SK-N-SH treated with all-trans-retinoic acid at 6 μM for 48 hours (cell line): ENCODE results near the gene AHCY.

ENCODE experiments used
- ATAC-seq: fragments of 200-7000 bp; cut with Tn5 transposase; 3 replicates; pipeline ENCODE4 v1.9.1; 2020; ENCODE audit warnings: mild to moderate bottlenecking, moderate library complexity
- ARNTL ChIP-seq: fragments of 450-650 bp; formaldehyde crosslinking; IDR thresholded peaks from 2 replicates; pipeline ENCODE4 v1.5.0; 2020; ENCODE audit warnings: low read depth, mild to moderate bottlenecking, moderate library complexity, borderline replicate concordance
- CREB5 ChIP-seq: fragments of 250-450 bp; sonication (Bioruptor Pico); IDR thresholded peaks from 2 replicates; pipeline ENCODE4 v1.5.1; 2020; ENCODE audit warnings: low read depth, mild to moderate bottlenecking, moderate library complexity
- CSDC2 ChIP-seq: fragments of 250-450 bp; sonication (Bioruptor Pico); IDR thresholded peaks from 2 replicates; pipeline ENCODE4 v1.5.0; 2020; ENCODE audit warnings: mild to moderate bottlenecking, moderate library complexity
- CSRNP3 ChIP-seq: fragments of 250-450 bp; sonication (Bioruptor Pico); IDR thresholded peaks from 2 replicates; pipeline ENCODE4 v1.5.1; 2021; ENCODE audit warnings: mild to moderate bottlenecking, moderate library complexity
- ESRRG ChIP-seq: fragments of 250-450 bp; sonication (Bioruptor Pico); IDR thresholded peaks from 2 replicates; pipeline ENCODE4 v1.6.1; 2021; ENCODE audit warnings: mild to moderate bottlenecking
- GLIS3 ChIP-seq: fragments of 250-450 bp; sonication (Bioruptor Pico); IDR thresholded peaks from 2 replicates; pipeline ENCODE4 v1.5.0; 2020; ENCODE audit warnings: mild to moderate bottlenecking, moderate library complexity
- ISL1 ChIP-seq: fragments of 250-450 bp; sonication (Bioruptor Pico); IDR thresholded peaks from 2 replicates; pipeline ENCODE4 v2.1.2; 2022; ENCODE audit warnings: mild to moderate bottlenecking, moderate library complexity
- RARB ChIP-seq: fragments of 250-450 bp; sonication (Bioruptor Pico); IDR thresholded peaks from 2 replicates; pipeline ENCODE4 v1.8.0; 2021; ENCODE audit warnings: mild to moderate bottlenecking, moderate library complexity
- SNAI2 ChIP-seq: fragments of 250-450 bp; sonication (Bioruptor Pico); IDR thresholded peaks from 2 replicates; pipeline ENCODE4 v1.5.0; 2020; ENCODE audit warnings: mild to moderate bottlenecking, moderate library complexity
- TCF4 ChIP-seq: fragments of 250-450 bp; sonication (Bioruptor Pico); IDR thresholded peaks from 2 replicates; pipeline ENCODE4 v1.8.0; 2021; ENCODE audit warnings: mild to moderate bottlenecking, moderate library complexity, borderline replicate concordance
- TOX ChIP-seq: fragments of 250-450 bp; sonication (Bioruptor Pico); IDR thresholded peaks from 2 replicates; pipeline ENCODE4 v1.8.0; 2021; ENCODE audit warnings: mild to moderate bottlenecking, moderate library complexity, borderline replicate concordance
- TSHZ2 ChIP-seq: fragments of 250-450 bp; sonication (Bioruptor Pico); IDR thresholded peaks from 2 replicates; pipeline ENCODE4 v1.5.0; 2020; ENCODE audit warnings: mild to moderate bottlenecking, moderate library complexity
- ZFP3 ChIP-seq: fragments of 250-450 bp; sonication (Bioruptor Pico); IDR thresholded peaks from 2 replicates; pipeline ENCODE4 v1.5.0; 2020; ENCODE audit warnings: mild to moderate bottlenecking, moderate library complexity
- ZFP30 ChIP-seq: fragments of 450-650 bp; formaldehyde crosslinking; IDR thresholded peaks from 2 replicates; pipeline ENCODE4 v1.5.0; 2022; ENCODE audit warnings: mild to moderate bottlenecking, moderate library complexity
- ZNF70 ChIP-seq: fragments of 450-650 bp; formaldehyde crosslinking; IDR thresholded peaks from 2 replicates; pipeline ENCODE4 v1.5.0; 2020; ENCODE audit warnings: mild to moderate bottlenecking, moderate library complexity
- ZNF8 ChIP-seq: fragments of 450-650 bp; formaldehyde crosslinking; IDR thresholded peaks from 2 replicates; pipeline ENCODE4 v1.5.0; 2020; ENCODE audit warnings: mild to moderate bottlenecking, moderate library complexity
- TF ChIP-seq, protein P1 (sequence below): fragments of 250-450 bp; sonication (Bioruptor Pico); IDR thresholded peaks from 2 replicates; pipeline ENCODE4 v1.8.0; 2021; ENCODE audit warnings: low read depth, mild to moderate bottlenecking, moderate library complexity, borderline replicate concordance
- TF ChIP-seq, protein P2 (sequence below): fragments of 250-450 bp; sonication (Bioruptor Pico); IDR thresholded peaks from 2 replicates; pipeline ENCODE4 v1.8.0; 2020; ENCODE audit warnings: mild to moderate bottlenecking, moderate library complexity, borderline replicate concordance

The AHCY gene

DNA sequence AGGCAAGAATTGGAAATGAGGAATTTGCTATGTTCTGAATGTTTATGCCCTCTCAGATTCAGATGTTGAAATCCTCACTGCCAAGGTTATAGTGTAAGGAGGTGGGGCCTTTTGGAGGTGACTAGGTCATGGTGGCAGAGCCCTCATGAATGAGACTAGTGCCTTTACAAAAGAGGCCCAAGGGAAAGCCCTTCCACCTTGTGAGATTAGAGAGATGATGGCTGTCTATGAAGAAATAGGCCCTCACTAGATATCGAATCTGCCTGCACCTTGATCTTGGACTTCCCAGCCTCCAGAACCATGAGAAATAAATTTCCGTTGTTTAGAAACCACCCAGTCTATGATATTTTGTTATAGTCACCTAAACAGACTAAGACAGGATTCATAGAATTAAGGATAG lies 51.5 kb downstream of the AHCY start:
- no peak for ATAC-seq
- TF ChIP-seq TCF4 (CRISPR knock-in tag) (no peak), SNAI2 (CRISPR knock-in tag) (no peak), CREB5 (CRISPR knock-in tag) (no peak), CSDC2 (CRISPR knock-in tag) (no peak), CSRNP3 (CRISPR knock-in tag) (no peak), TSHZ2 (no peak)

GRCh38 chr20:34250005-34250404 lies 53.1 kb downstream of the AHCY start:
- TF ChIP-seq ZFP3 (CRISPR knock-in tag) (no peak), ZNF70 (no peak), ESRRG (no peak), TCF4 (CRISPR knock-in tag) (no peak), ISL1 (CRISPR knock-in tag) (no peak), SNAI2 (CRISPR knock-in tag) (no peak), GLIS3 (no peak), TOX (no peak), ZFP30 (CRISPR knock-in tag) (no peak), CSDC2 (CRISPR knock-in tag) (no peak), ZNF8 (CRISPR knock-in tag) (no peak)
- TF ChIP-seq, protein P1, sequence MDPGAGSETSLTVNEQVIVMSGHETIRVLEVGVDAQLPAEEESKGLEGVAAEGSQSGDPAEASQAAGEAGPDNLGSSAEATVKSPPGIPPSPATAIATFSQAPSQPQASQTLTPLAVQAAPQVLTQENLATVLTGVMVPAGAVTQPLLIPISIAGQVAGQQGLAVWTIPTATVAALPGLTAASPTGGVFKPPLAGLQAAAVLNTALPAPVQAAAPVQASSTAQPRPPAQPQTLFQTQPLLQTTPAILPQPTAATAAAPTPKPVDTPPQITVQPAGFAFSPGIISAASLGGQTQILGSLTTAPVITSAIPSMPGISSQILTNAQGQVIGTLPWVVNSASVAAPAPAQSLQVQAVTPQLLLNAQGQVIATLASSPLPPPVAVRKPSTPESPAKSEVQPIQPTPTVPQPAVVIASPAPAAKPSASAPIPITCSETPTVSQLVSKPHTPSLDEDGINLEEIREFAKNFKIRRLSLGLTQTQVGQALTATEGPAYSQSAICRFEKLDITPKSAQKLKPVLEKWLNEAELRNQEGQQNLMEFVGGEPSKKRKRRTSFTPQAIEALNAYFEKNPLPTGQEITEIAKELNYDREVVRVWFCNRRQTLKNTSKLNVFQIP (CRISPR knock-in tag): no peak

GRCh38 chr20:34249291-34249690 lies 53.9 kb downstream of the AHCY start:
- TF ChIP-seq CSRNP3 (CRISPR knock-in tag): no peak
- TF ChIP-seq ZFP30 (CRISPR knock-in tag): no peak
- TF ChIP-seq ZFP3 (CRISPR knock-in tag): no peak
- TF ChIP-seq ZNF8 (CRISPR knock-in tag): no peak
- no peak for TF ChIP-seq GLIS3
- ATAC-seq: no peak

More at GRCh38 chr20:34250005-34250404, 53.1 kb downstream of the AHCY start:
- no peak for ATAC-seq

GRCh38 chr20:34246126-34246626 lies 57.0 kb downstream of the AHCY start:
- no peak for ATAC-seq
- TF ChIP-seq GLIS3: no peak
- TF ChIP-seq TSHZ2: no peak
- TF ChIP-seq RARB (CRISPR knock-in tag): no peak
- TF ChIP-seq ZNF70: no peak
- no peak for TF ChIP-seq TCF4 (CRISPR knock-in tag)
- no peak for TF ChIP-seq ARNTL
- no peak for TF ChIP-seq ZFP30 (CRISPR knock-in tag)
- no peak for TF ChIP-seq CSRNP3 (CRISPR knock-in tag)
- TF ChIP-seq, protein P2, sequence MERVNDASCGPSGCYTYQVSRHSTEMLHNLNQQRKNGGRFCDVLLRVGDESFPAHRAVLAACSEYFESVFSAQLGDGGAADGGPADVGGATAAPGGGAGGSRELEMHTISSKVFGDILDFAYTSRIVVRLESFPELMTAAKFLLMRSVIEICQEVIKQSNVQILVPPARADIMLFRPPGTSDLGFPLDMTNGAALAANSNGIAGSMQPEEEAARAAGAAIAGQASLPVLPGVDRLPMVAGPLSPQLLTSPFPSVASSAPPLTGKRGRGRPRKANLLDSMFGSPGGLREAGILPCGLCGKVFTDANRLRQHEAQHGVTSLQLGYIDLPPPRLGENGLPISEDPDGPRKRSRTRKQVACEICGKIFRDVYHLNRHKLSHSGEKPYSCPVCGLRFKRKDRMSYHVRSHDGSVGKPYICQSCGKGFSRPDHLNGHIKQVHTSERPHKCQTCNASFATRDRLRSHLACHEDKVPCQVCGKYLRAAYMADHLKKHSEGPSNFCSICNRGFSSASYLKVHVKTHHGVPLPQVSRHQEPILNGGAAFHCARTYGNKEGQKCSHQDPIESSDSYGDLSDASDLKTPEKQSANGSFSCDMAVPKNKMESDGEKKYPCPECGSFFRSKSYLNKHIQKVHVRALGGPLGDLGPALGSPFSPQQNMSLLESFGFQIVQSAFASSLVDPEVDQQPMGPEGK (CRISPR knock-in tag): no peak
- no peak for TF ChIP-seq ESRRG
